Effector CD4-positive, alpha-beta T cell (primary cell): Measurements from ENCODE around the gene KLRG1.

Experiments used
- DNase-seq: peaks from one replicate; pipeline ENCODE4 v3.0.0-alpha.2; 2020
- total RNA-seq: gene quantifications from one replicate; lab custom pipeline; 2026; lab: John Stamatoyannopoulos, UW

The KLRG1 gene
- total RNA-seq, result 9.8 reads per million, percentile 31 among the genes with 10 or more reads in this experiment

DNA sequence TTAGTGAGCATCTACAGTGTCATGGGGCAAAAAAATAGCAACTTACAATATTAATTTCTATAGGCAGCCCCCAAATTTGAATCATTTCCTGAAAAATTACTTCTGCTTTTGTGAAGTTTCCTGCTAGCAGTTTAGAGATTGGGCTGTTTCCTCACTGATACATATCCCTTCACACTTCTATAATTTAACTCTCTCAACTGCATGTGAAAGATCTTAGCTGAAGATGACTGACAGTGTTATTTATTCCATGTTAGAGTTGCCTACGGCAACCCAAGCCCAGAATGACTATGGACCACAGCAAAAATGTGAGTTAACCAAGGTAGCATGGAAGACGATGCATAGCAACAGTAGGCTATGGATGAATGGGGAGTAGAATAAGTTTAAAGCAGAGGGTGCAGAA, at the start of gene KLRG1:
TSS of gene KLRG1 (plus strand) at position 134 of the 400 bp plus-strand sequence. CDS start at position 224, 90 bp downstream.
- DNase-seq, result peak; percentile 5

DNA sequence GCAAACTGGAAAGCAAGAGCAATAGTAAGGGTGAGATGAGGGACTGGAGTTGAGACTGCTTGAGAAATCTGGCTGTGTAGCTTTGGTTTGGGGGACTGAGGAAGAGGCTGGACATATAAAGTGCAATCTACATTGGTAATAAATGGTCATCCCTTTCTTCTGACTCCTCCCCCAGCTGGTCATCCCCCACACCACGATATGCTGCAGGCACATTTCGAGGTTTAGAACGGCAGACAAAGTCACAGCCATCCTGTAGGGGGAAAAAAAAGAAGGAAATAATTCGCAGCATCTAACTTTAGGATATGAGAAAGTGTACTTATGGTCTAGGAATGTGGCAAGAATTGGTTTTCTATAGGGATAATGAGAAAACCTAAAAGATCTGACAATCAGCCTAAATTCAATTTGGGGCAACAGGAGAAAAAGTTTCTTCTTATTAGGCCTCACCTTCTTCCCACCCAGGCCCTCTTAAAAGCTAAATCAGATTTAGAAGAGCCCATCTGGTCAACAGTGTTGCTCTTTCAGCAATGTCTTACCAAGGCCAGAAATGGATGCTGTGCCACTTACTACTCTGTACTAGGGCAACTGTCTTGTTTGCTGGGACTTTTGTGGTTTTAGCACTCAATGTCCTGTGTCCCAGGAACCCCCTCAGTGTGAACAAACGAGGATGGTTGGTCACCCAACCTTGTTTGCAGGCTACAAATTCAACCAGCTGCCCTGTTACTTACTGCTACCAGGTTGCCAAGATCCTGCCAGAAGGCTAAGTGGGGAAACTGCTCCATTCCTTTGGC, 47.5 kb upstream of the KLRG1 start:
- no peak for DNase-seq

DNA sequence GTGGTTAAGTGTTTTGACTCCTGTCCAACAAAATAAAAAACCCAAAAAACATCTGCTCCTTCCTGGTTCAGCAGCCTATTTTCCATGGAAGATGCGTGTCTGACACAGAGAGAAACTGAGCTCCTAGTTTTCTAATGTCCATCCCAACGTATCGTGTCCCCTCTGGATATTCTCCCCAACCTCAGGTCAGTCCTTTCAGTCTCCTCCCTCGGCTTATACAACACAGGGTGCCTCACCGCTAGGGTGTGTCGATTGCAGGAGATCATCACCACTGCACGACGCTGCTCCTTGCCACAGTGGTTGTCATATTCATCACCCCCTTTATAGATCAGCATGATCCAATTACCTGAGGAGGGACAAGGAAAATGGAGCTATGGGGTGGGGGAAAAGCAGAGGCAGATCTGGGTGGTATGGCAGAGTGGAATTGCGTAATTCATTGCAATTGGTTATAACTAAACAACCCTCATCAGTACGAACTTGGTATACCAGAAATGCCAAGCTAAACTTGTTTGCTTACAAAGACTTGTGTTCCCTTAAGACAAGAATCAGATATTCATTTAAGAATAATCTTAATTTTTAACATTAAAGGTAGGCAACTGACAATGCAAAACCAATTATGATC, 45.7 kb upstream of the KLRG1 start:
- DNase-seq, result no peak

DNA sequence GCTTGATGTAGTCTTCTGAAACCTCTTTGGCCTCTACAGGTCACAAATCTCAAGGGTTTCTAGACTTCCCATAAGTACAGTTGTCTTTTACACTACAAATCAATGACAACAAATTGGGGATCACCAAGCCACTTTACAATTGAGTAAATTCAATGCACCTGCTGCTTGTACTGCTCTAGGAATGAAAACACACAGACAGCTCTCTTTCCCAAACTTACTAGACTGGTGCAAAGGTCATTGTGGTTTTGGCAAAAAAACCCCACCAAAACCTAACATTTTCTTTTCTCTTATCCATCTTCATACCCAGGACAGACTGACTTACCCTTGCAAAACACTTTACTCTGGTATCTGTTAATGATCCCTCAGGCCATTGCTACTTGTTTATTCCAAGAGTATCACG, 42.6 kb upstream of the KLRG1 start:
- DNase-seq, result no peak

DNA sequence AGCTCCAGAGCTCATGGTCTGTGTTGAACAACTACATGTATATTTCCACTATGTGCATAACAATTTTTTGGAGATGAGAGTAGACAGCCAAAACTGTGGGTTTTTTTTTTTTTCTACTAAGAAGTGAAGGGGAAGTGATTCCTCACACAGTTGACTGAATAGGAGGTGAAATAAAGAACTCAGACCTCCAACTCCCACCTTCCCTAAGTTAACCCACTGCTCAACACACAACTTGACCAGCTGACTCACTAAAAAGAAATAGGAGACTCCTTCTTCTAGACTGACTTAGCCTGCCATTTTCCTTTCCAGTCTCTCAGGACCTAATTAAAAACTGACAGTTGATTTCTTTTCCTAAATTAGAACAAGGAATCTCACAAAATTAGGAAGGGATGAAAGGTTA, 41.6 kb upstream of the KLRG1 start:
- DNase-seq, result no peak

DNA sequence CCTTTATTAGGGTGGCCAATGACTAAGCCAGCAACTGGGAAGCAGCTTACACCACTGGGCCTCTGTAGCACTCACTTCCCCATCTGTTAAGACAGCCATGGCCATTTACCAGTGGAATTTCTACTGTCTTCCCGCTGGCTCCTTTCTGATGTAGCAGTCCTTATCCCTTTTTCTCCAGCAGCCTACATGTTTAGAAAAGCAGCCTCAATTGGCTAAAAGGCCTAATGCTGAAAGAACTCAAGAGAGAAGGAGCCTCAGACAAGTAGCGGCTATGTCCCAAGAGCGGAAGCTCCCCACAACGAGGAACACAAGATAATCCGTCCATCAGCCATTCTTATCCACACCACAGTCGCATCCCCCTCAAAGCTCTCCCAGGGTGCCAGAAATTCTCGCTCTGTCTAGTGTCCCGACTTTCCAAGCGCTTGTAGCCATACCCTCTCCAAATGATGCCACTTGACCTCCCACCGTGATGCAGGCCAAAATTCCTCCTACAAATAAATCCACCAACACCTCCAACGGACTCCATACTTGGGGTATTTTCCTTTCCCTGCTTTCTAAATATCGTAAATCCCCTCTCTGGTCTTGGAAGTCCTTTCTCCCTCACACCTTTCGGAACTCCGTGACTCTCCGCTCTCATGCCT, 40.5 kb upstream of the KLRG1 start:
- no peak for DNase-seq

DNA sequence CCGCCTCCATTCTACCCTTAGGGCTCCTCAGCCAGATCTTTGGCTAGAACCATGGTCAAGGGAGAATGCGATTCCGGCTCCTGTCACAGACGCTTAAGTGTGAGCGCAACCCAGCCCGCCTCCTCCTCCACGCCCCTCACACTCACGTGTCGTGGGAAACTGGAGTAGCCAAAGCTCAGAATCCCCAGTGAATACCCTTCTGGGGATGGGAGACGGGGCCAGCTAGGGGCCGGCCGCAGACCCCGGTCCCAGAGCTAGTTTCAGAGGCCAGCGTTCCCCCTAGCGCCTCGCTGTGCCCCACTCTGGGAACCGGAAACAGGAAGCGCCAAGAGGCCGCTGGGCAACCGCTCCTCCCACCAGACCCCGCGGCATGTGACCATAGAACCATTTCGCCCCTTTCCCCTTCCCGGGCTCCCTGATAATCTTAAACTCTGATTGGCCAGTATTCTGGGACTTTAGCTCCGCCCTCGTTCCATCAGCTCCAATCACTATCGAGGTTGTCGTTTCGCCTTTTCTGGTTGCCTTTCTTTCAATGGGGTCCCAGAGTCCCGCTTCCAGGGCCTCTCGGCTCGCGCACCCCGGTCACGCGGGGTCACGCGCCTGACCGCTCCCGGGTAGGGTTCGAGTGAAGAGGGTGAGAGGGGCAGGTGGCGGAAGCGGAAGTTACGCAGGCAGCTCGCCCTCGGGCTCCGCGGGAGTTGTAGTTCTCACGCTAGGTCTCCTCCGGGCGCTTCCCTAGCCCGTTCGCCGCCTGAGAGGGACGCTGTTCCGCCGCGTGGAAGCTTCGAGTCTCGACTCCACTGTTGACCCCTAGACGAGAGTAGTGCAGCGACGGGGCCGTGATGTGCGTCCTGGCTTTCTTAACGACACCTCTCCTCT, 39.8 kb upstream of the KLRG1 start, which contains the start of gene M6PR:
TSS of gene M6PR (minus strand) at position 304 of the 879 bp plus-strand sequence. CDS start 3,241 bp downstream, outside the sequence.
- peak; percentile 82 for DNase-seq

DNA sequence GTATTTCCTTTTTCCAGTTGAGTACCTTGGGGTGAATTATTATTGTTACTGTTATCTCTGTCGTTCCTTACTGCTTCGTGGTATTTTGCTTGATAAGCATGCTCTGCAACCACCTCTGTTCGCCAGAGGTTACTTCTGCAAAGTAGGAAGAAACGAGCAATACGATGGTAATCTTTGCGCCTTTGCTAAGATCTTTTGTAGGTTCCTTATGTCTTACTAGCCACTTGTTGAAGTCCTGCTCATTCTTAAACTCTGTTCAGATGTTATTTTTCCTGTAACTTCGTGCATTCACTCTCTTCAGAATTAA, 39.2 kb upstream of the KLRG1 start:
- DNase-seq, result no peak

DNA sequence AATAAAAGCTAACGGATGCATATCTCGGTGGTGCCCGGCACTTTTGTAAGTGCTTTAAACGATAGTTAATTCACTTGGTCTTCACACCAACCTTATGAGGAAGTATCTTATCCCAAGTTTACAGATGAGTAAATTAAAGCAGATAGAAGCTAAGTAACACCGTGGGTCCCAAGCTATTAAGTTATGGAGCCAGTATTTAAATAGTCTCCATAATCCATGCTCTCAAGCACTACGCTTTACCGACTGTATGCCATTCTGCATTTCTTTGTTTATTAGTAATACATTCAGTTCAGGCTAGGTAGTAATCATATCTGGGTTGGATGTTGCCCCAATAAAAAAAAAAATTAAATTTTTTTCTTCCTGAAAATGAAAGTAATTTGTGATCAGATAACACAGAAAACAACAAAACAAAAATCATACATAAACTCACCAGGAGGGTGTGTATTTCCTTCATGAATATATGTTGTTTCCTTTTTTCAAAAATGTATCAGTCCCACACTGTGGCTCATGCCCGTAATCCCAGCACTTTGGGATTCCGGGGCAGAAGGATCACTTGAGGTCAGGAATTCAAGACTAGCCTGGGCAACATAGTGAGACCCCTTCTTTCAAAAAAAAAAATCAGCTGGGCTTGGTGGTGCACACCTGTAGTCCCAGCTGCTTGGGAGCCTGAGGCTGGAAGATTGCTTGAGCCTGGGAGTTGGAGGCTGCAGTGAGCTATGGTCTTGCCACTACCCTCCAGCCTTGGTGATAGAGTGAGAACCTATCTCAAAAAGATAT, 38.5 kb upstream of the KLRG1 start:
- DNase-seq, result no peak

DNA sequence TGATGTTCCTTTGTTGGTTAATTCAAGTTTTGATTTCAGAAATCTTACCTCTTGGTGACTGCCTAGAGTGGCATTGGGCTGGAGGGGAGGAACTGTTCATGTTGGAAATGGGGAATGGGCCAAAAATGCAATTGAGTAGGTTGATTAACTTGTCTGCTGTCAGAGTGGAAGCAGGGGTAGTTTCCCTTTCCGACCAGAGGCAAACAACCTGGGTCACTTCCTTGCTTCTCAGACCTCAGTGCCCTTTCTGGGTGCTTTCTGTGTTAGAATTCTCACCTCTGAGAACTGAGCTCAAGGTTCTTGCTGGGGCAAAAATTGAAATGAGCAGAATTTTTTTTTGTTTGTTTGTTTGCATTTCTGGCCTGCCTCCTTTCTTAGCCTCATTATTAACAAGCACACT, 37.6 kb upstream of the KLRG1 start:
- no peak for DNase-seq

DNA sequence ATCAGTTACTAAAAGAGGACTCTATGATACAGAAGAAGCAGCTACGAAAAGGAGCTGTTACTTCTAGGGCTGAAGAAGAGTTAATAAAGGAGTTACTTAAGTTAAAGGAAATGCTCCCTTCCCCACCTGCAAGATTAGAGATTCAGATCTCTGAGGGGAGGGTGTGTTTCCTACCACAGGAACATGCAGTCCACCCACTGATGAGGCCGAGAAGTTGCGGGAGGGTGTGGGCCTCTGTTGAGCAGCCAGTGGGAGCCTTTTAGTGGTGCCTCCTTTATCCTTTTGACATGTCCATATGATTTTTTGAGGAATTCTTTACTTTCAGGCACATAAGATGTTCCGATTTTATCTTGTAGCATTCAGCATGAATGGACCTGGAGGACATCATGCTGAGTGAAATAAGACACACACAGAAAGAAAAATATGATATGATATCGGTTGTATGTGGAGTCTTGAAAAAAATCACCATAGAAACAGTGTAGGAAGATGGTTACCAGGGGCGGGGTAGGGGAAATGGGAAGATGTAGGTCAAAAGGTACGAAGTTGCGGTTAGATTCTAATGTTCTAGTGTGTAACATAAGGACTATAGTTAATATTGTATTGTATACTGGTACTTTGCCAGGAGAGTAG, 35.5 kb upstream of the KLRG1 start:
- DNase-seq, result peak; percentile 48

DNA sequence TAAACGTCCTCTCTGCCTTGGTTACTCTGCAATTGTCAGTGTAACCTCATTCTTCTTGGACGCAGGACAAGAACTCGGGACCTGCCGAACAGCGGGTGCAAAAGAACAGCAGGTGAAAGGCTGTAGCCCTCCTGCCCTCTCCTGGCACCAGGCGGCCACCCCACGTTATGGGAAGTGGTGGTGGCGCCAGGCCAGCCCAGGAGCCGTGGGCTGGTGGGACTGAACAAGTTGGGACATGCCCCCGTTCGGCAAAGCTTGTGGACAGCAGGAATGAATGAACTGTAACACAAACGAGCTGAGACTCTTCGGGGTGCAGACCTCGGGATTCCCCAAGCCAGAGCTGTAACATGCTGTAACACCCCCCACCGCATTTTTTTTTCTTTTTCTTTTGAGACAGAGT, 33.3 kb upstream of the KLRG1 start:
- DNase-seq, result no peak

DNA sequence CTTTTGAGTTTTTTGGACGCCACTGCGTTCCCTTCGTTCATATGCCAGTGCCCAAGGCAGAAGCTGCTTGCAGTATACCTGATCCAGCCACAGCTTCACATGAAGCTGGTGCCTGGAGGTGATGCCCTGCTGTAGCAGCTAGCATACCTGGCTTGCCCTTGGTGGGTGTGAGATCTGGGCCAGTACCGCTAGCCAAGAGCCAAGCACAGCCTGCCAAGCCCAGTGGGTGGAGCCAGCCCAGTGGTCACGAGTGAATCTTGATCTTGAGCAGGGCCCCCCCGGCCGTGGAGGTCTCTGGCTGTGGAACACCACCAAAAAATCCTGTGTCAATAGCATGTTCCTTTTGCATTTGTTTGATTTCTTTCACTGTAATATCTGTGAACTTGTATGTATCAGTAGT, 32.6 kb upstream of the KLRG1 start:
- no peak for DNase-seq

DNA sequence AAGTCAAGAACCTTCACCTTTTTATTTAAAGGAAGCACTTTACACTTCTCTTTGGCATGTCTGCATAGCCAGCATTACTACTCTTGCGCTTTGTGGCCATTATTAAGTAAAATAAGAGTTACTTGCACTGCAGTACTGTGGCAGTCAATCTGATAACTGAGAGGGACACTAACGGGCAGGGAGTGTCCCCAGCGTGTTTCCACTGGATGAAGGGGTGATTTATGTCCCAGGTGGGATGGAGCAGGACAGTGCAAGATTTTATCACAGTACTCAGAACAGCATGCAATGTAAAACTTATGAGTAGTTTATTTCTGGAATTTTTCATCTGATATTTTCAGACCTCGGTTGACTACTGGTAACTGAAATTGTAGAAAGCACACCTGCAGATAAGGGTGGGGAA, 31.8 kb upstream of the KLRG1 start:
- DNase-seq, result no peak

DNA sequence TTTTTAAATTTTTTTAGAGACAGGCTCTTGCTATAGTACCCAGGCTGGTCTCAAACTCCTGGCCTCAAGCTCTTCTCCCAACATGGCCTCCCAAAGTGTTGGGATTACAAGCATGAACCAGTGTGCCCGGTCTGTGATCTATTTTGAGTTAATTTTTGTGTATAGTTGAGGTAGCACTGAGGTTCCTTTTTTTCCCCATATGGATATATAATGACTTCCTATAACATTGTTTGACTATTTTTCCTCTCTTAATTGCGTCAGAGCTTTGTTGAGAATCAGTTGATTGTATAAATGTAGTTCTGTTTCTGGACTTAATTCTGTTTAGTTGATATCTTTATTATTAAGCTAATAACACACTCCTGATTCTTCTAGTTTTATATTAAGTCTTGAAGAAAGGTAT, 31.3 kb upstream of the KLRG1 start:
- DNase-seq, result no peak

DNA sequence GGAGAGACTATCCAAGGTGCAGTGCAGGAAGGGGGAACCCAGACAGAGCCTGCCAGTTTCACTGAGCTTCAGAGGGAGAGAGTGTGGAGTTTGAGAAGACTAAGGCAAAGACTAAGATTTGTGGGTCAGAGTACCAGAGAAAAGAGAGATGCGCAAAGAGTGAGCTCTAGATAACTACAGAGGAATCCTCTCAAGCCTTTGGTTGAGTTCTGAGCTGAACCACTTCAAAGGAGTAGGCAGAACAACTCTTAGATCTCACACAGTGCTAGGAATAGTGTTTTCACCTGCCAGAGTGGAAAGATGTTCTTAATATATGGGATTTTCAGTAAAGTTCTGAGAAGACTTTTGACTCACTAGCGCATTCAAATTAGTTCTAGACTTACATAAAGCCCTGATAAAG, 29.2 kb upstream of the KLRG1 start:
- no peak for DNase-seq

DNA sequence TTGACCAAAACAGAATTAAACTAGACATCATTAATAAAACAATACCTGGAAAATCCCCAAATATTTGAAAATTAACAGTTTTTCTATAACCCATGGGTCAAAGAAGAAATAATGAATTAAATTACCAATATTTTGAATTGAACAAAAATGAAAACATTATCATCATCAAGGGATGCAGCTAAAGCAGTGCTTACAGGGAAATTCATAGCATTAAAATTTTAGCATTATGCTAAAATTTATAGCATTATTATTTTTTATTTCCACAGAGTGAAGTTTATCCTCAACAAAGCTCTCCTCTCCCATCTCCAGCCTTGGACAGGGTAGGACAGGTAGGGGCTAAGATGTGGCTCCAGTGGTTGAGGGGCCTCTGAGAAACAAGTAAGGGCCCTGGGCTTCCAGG, 20.6 kb upstream of the KLRG1 start:
- no peak for DNase-seq

DNA sequence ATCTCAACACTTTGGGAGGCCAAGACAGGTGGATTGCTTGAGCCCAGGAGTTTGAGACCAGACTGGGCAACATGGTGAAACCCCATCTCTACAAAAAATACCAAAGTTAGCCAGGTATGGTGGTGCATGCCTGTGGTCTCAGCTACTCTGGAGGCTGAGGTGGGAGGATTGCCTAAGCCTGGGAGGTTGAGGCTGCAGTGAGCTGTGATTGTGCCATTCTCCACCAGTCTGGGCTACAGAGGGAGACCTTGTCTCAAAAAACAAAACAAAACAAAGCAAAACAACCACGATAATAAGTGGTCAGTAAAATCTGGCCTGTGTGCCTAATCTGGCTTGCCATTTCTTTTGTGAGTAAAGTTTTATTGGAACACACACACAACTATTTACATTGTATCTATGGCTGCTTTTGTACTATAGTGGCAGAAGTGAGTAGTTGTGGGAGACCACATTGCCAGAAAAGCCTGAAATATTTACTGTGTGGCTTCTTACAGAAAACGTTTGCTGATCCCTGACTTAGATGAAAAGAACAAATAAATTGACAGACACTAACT, 19.4 kb upstream of the KLRG1 start:
- no peak for DNase-seq

DNA sequence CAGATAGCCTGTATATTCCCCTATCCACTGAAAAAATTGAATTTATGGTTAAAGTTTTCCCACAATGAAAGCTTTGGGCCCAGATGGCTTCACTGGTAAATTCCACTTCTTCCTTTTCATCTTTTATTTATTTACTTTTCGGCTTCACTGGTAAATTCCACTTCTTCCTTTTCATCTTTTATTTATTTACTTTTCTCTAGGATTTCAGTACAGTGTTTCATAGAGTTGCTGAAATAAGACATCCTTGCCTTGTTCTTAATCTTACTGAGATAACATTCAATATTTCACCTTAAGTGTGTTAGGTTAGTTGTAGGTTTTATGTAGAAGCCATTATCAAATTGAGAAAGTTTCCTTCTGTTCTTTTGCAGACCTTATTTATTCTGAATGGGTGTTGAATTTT, 18.9 kb upstream of the KLRG1 start:
- DNase-seq, result no peak

DNA sequence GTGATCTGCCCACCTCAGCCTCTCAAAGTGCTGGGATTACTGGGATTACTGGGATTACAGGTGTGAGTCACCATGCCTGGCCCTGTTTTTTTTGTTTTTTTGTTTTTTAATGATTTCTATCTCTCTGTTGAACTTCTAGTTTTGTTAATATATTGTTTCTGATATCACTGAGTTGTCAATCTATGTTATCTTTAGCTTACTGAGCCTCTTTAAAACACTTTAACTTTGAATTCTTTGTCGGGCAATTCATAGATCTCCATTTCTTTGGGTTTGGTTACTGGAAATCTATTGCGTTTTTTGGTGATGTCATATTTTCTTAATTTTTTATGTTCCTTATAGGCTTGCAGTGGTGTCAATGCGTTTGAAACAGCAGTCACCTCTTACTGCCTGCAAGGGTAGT, 9.2 kb upstream of the KLRG1 start:
- no peak for DNase-seq

DNA sequence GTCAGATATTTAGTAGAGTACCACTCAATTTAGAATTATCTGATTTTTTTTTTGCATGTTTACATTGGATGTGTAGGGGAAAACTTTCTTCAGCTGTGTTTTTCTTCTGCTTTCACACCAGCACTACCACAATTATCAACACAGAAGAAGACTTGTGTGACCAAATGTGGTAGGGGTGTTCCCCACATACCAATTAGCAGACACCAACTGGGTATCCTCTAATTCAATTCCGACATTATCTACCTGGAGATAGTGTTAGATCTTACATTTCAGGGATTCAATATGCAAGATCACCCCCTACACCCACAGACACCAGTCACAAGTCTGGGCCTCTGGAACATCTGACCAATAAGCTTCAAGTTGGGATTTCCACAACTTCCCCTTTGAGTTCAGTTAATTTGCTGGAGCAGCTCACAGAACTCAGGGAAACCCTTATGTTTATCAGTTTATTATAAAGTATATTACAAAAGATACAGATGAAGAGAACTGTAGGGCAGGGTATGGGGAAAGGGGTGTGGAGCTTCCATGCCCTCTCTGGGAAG, 4.1 kb upstream of the KLRG1 start:
- no peak for DNase-seq
